Liver (tissue), 9 donors: Measurements from ENCODE around the gene PBOV1. TPM values are rescaled to one million over a fixed set of nuclear protein-coding genes. Genes with fewer than 3 reads are reported as not detected.

Source experiments
- DNase-seq: peaks from one replicate; pipeline ENCODE4 v3.0.0-alpha.2; 2017; ENCODE audit warnings: low spot score
- H3K27ac ChIP-seq, 2 donors: one replicate each; pipeline ENCODE4 v1.7.0; 2013; ENCODE audit warnings: inconsistent platforms in 2 of 2, low read length in 2 of 2, control low read depth in 1 of 2, low read depth in 1 of 2, mild to moderate bottlenecking in 1 of 2
- H3K27me3 ChIP-seq, 4 donors: one replicate each; pipeline versions ENCODE4 v1.6.1 to v1.7.0; 2013; ENCODE audit warnings: low read length in 3 of 4, inconsistent platforms in 1 of 4, mild to moderate bottlenecking in 1 of 4, moderate library complexity in 1 of 4; ENCODE audit not compliant: control insufficient read depth in 4 of 4, insufficient read depth in 4 of 4
- H3K36me3 ChIP-seq, 4 donors: one replicate each; pipeline versions ENCODE4 v1.6.1 to v1.7.0; 2013; ENCODE audit warnings: low read length in 3 of 4, mild to moderate bottlenecking in 3 of 4, low read depth in 1 of 4, moderate library complexity in 1 of 4; ENCODE audit not compliant: control insufficient read depth in 4 of 4, insufficient read depth in 3 of 4
- H3K4me1 ChIP-seq, 4 donors: one replicate each; pipeline versions ENCODE4 v1.6.1 to v1.7.0; 2013; ENCODE audit warnings: low read length in 3 of 4, mild to moderate bottlenecking in 3 of 4, moderate library complexity in 1 of 4; ENCODE audit not compliant: control insufficient read depth in 4 of 4, insufficient read depth in 4 of 4
- H3K4me3 ChIP-seq, 3 donors: one replicate each; pipeline versions ENCODE4 v1.6.1 to v1.7.0; 2013; ENCODE audit warnings: low read length in 3 of 3, control low read depth in 1 of 3, low read depth in 1 of 3, mild to moderate bottlenecking in 1 of 3
- H3K9ac ChIP-seq, 2 donors: one replicate each; pipeline ENCODE4 v1.7.0; 2013; ENCODE audit warnings: low read length in 2 of 2, mild to moderate bottlenecking in 2 of 2, moderate library complexity in 2 of 2, control low read depth in 1 of 2, low read depth in 1 of 2
- H3K9me3 ChIP-seq, 4 donors: one replicate each; pipeline versions ENCODE4 v1.6.1 to v1.7.0; 2013; ENCODE audit warnings: low read length in 3 of 4; ENCODE audit not compliant: control insufficient read depth in 4 of 4
- ATF3 ChIP-seq: IDR thresholded peaks from 2 replicates; pipeline ENCODE4 v1.6.1; 2016; ENCODE audit warnings: antibody characterized with exemption
- EGR1 ChIP-seq, 2 donors: IDR thresholded peaks; 2 replicates each; pipeline ENCODE4 v1.6.1; 2016 to 2018; ENCODE audit warnings: antibody characterized with exemption in 2 of 2, low read depth in 2 of 2
- FOXA1 ChIP-seq: IDR thresholded peaks from 2 replicates; pipeline ENCODE4 v1.6.1; 2016; ENCODE audit warnings: antibody characterized with exemption
- FOXA2 ChIP-seq: IDR thresholded peaks from 2 replicates; pipeline ENCODE4 v1.6.1; 2016; ENCODE audit warnings: antibody characterized with exemption
- GABPA ChIP-seq, 2 donors: IDR thresholded peaks in 1 of 2; conservative IDR thresholded peaks in 1 of 2; 2 replicates each; pipeline ENCODE4 v1.6.1; 2016; ENCODE audit warnings: antibody characterized with exemption in 2 of 2, mild to moderate bottlenecking in 1 of 2, moderate library complexity in 1 of 2
- HNF4A ChIP-seq, 2 donors: conservative IDR thresholded peaks; 2 replicates each; pipeline ENCODE4 v1.6.1; 2016; ENCODE audit warnings: antibody characterized with exemption in 2 of 2, mild to moderate bottlenecking in 2 of 2
- HNF4G ChIP-seq: IDR thresholded peaks from 2 replicates; pipeline ENCODE4 v1.6.1; 2016; ENCODE audit warnings: antibody characterized with exemption
- JUND ChIP-seq, 2 donors: IDR thresholded peaks; 2 replicates each; pipeline ENCODE4 v1.6.1; 2016; ENCODE audit warnings: antibody characterized with exemption in 2 of 2
- NR2F2 ChIP-seq: IDR thresholded peaks from 2 replicates; pipeline ENCODE4 v1.6.1; 2016; ENCODE audit warnings: antibody characterized with exemption
- RAD21 ChIP-seq, 2 donors: IDR thresholded peaks; 2 replicates each; pipeline ENCODE4 v1.6.1; 2016; ENCODE audit warnings: antibody characterized with exemption in 2 of 2, mild to moderate bottlenecking in 2 of 2
- RXRA ChIP-seq, 2 donors: IDR thresholded peaks; 2 replicates each; pipeline ENCODE4 v1.6.1; 2017 to 2018; ENCODE audit warnings: antibody characterized with exemption in 2 of 2, mild to moderate bottlenecking in 1 of 2
- SP1 ChIP-seq: IDR thresholded peaks from 2 replicates; pipeline ENCODE4 v1.6.1; 2018; ENCODE audit warnings: antibody characterized with exemption, mild to moderate bottlenecking
- TAF1 ChIP-seq: conservative IDR thresholded peaks from 2 replicates; pipeline ENCODE4 v1.6.1; 2016; ENCODE audit warnings: antibody characterized with exemption, mild to moderate bottlenecking
- YY1 ChIP-seq: IDR thresholded peaks from 2 replicates; pipeline ENCODE4 v1.6.1; 2016; ENCODE audit warnings: antibody characterized with exemption, mild to moderate bottlenecking
- ZBTB33 ChIP-seq: IDR thresholded peaks from 2 replicates; pipeline ENCODE4 v1.6.1; 2016; ENCODE audit warnings: antibody characterized with exemption
- WGBS: extraction: QIAGEN DNeasy Blood & Tissue Kit; methylation state at CpG from one replicate; pipeline ENCODE4 v1.1.7; 2013; 5-methylcytosine and 5-hydroxymethylcytosine counted together
- polyA plus RNA-seq, 2 donors: library from polyadenylated mRNA; stranded (reverse) in 1 of 2; unstranded in 1 of 2; fragments of 200-250 nt in 1 of 2; fragments of >200 nt in 1 of 2; fragmentation: Nextera tagmentation in 1 of 2; extraction: Ambion mirVana in 1 of 2; gene quantifications; one replicate each; pipeline versions ENCODE4 v1.2.1 to v1.2.3, GENCODE V29; 2013 to 2015
- total RNA-seq, 2 donors: library from RNA; depleted of rRNA; stranded (reverse); fragments of >200 nt; gene quantifications; one replicate each; pipeline ENCODE4 v1.2.3, GENCODE V29; 2014
- TF ChIP-seq, protein P1 (sequence below): IDR thresholded peaks from 2 replicates; pipeline ENCODE4 v1.6.1; 2016; ENCODE audit warnings: antibody characterized with exemption, mild to moderate bottlenecking
- TF ChIP-seq, protein P2 (sequence below): fragments of 150-350 bp; IDR thresholded peaks from 2 replicates; pipeline ENCODE4 v1.5.1; 2017; ENCODE audit warnings: improper control_type of control experiment, low read depth, low read length; ENCODE audit not compliant: missing input control
- TF ChIP-seq, protein P3 (sequence below): IDR thresholded peaks from 2 replicates; pipeline ENCODE4 v1.6.1; 2016; ENCODE audit warnings: antibody characterized with exemption
- donor health status: healthy.
- donor health status: healthy.
- donor health status: healthy.
- donor health status: healthy.
- donor health status: healthy.

The PBOV1 gene
- total and polyA plus RNA-seq, 4 donors = not detected

DNA sequence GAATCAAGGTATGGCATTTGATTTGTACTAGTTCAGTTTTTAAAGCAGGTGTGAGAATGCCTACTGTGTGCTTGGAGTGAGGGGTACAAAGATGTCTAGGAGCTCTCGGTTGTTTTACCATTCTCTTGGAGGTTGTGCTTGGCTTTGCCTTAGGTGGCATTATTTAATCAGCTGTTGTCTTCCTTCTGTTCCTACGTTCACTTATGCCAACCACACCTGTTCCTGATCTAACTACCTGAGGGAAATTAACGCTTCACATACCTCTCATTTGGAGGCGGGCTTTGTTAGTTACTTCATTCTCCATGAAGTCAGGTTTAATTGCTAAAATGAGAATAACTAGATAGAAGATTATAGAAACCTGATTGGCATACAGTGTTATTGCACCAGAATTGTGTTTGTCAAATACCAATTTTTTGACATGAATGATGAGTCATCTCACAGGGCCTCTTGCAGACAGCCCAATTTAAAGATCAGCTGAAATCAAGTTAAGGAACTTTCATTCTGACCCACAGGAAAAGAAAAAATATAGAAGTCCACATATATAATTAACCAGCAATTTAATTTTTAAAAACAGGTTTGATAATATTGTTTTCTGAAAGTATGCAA lies 24.8 kb upstream of the PBOV1 start:
- H3K27me3 ChIP-seq = no peaks in the 10 kb centered on the region
- H3K4me1 ChIP-seq = no peaks in the 10 kb centered on the region
- DNase-seq = no peak
- H3K27ac ChIP-seq = no peak overlapping the region
- H3K9me3 ChIP-seq = no peaks in the 10 kb centered on the region
- no peak overlapping the region for H3K4me3 ChIP-seq
- 84% methylated on average over 4 of the region's 4 CpGs for WGBS
- H3K36me3 ChIP-seq = no peaks in the 10 kb centered on the region
- no peak for TF ChIP-seq FOXA2
- TF ChIP-seq, protein P1, sequence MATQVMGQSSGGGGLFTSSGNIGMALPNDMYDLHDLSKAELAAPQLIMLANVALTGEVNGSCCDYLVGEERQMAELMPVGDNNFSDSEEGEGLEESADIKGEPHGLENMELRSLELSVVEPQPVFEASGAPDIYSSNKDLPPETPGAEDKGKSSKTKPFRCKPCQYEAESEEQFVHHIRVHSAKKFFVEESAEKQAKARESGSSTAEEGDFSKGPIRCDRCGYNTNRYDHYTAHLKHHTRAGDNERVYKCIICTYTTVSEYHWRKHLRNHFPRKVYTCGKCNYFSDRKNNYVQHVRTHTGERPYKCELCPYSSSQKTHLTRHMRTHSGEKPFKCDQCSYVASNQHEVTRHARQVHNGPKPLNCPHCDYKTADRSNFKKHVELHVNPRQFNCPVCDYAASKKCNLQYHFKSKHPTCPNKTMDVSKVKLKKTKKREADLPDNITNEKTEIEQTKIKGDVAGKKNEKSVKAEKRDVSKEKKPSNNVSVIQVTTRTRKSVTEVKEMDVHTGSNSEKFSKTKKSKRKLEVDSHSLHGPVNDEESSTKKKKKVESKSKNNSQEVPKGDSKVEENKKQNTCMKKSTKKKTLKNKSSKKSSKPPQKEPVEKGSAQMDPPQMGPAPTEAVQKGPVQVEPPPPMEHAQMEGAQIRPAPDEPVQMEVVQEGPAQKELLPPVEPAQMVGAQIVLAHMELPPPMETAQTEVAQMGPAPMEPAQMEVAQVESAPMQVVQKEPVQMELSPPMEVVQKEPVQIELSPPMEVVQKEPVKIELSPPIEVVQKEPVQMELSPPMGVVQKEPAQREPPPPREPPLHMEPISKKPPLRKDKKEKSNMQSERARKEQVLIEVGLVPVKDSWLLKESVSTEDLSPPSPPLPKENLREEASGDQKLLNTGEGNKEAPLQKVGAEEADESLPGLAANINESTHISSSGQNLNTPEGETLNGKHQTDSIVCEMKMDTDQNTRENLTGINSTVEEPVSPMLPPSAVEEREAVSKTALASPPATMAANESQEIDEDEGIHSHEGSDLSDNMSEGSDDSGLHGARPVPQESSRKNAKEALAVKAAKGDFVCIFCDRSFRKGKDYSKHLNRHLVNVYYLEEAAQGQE = no peak
- no peak for TF ChIP-seq HNF4A (conservative IDR thresholded peaks at IDR 0.05)
- TF ChIP-seq RAD21 (IDR thresholded peaks at IDR 0.05) = no peak
- no peak for TF ChIP-seq TAF1
- TF ChIP-seq HNF4G = no peak
- TF ChIP-seq GABPA (IDR thresholded peaks at IDR 0.05 in 1 of 2, conservative IDR thresholded peaks at IDR 0.05 in 1 of 2) = no peak
- no peak for TF ChIP-seq YY1
- TF ChIP-seq EGR1 (IDR thresholded peaks at IDR 0.05; ENCODE audit: low read depth in 2 of 2) = no peak
- no peak for TF ChIP-seq SP1
- TF ChIP-seq JUND (IDR thresholded peaks at IDR 0.05) = no peak
- no peak for TF ChIP-seq ZBTB33
- TF ChIP-seq NR2F2 = no peak
- TF ChIP-seq, protein P2, sequence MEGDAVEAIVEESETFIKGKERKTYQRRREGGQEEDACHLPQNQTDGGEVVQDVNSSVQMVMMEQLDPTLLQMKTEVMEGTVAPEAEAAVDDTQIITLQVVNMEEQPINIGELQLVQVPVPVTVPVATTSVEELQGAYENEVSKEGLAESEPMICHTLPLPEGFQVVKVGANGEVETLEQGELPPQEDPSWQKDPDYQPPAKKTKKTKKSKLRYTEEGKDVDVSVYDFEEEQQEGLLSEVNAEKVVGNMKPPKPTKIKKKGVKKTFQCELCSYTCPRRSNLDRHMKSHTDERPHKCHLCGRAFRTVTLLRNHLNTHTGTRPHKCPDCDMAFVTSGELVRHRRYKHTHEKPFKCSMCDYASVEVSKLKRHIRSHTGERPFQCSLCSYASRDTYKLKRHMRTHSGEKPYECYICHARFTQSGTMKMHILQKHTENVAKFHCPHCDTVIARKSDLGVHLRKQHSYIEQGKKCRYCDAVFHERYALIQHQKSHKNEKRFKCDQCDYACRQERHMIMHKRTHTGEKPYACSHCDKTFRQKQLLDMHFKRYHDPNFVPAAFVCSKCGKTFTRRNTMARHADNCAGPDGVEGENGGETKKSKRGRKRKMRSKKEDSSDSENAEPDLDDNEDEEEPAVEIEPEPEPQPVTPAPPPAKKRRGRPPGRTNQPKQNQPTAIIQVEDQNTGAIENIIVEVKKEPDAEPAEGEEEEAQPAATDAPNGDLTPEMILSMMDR = no peak
- TF ChIP-seq ATF3 = no peak
- TF ChIP-seq FOXA1 = no peak
- no peak for TF ChIP-seq RXRA (IDR thresholded peaks at IDR 0.05)
- TF ChIP-seq, protein P3, sequence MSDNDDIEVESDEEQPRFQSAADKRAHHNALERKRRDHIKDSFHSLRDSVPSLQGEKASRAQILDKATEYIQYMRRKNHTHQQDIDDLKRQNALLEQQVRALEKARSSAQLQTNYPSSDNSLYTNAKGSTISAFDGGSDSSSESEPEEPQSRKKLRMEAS = no peak
- no peak overlapping the region for H3K9ac ChIP-seq
